ENCODE data around the gene VEZF1.

VEZF1 gene

GRCh38 chr17:58005031-58005727 is 17.1 kb upstream of the VEZF1 start:
- no peak for DNase-seq (ENCODE audit: low spot score)
- TF ChIP-seq, protein P1, sequence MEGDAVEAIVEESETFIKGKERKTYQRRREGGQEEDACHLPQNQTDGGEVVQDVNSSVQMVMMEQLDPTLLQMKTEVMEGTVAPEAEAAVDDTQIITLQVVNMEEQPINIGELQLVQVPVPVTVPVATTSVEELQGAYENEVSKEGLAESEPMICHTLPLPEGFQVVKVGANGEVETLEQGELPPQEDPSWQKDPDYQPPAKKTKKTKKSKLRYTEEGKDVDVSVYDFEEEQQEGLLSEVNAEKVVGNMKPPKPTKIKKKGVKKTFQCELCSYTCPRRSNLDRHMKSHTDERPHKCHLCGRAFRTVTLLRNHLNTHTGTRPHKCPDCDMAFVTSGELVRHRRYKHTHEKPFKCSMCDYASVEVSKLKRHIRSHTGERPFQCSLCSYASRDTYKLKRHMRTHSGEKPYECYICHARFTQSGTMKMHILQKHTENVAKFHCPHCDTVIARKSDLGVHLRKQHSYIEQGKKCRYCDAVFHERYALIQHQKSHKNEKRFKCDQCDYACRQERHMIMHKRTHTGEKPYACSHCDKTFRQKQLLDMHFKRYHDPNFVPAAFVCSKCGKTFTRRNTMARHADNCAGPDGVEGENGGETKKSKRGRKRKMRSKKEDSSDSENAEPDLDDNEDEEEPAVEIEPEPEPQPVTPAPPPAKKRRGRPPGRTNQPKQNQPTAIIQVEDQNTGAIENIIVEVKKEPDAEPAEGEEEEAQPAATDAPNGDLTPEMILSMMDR (IDR thresholded peaks at IDR 0.05; ENCODE audit: extremely low read depth, insufficient read depth, missing control alignments) = no peak
- in situ Hi-C loops (cut with MboI; ENCODE audit: low pct_unique_long_range_greater_than_20kb, low sequenced_read_pairs, unreplicated experiment) = loop anchor here (10.0 kb wide), 1 partner anchor 150 kb away; the partner anchor contains the start of gene MRPS23

- TF ChIP-seq, protein P1 (IDR thresholded peaks at IDR 0.05; ENCODE audit: extremely low read depth, insufficient read depth, missing control alignments) = no peak
- DNase-seq (ENCODE audit: low spot score) = no peak
- in situ Hi-C loops (cut with MboI; ENCODE audit: low pct_unique_long_range_greater_than_20kb, low sequenced_read_pairs, unreplicated experiment) = loop anchor here (10.0 kb wide), 1 partner anchor 149 kb away; the partner anchor contains the start of gene MRPS23
These were observed 16.0 kb upstream of the VEZF1 start for GRCh38 chr17:58004060-58004459.

GRCh38 chr17:58002973-58003372 is 14.9 kb upstream of the VEZF1 start:
- TF ChIP-seq, protein P1 (IDR thresholded peaks at IDR 0.05; ENCODE audit: extremely low read depth, insufficient read depth, missing control alignments) = no peak
- in situ Hi-C loops (cut with MboI; ENCODE audit: low pct_unique_long_range_greater_than_20kb, low sequenced_read_pairs, unreplicated experiment) = loop anchor here (10.0 kb wide), 1 partner anchor 148 kb away; the partner anchor contains the start of gene MRPS23

DNA sequence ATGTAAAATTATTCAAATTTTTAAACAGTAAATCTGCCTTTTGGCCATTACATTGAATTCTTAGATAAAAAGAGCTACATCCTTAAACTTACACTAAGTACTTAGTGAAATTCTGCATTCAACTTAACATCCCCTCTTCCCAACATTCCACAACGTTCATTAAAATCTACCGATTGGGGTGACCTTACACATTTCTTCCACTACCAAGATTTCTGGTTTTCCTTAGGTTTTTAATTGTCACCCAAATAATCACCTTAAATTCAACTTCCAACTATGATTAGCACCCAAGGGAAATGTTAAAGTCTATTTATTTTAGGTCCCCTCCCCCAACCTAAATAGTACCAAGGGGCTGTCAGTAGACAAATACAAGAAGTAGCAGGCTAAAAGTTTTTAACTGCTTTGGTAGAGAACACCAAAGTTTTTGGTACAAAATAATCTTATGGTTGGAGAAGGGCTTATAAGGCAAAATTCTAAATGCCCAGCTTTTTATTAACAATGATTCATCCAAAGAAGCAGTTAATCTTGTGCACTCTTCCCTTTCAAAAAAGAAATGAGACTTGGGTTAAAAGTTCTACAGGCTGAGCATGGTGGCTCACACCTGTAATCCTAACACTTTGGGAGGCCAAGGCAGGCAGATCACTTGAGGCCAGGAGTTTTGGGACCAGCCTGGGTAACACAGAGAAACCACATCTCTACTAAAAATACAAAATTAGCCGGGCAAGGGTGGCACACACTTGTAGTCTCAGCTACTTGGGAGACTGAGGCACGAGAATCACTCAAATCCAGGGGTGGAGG is 14.3 kb upstream of the VEZF1 start:
- in situ Hi-C loops (cut with MboI; ENCODE audit: low pct_unique_long_range_greater_than_20kb, low sequenced_read_pairs, unreplicated experiment) = loop anchor here (10.0 kb wide), 1 partner anchor 148 kb away; the partner anchor contains the start of gene MRPS23
- DNase-seq (ENCODE audit: low spot score) = no peak
- TF ChIP-seq, protein P1 (IDR thresholded peaks at IDR 0.05; ENCODE audit: extremely low read depth, insufficient read depth, missing control alignments) = no peak

More at GRCh38 chr17:58002973-58003372, 14.9 kb upstream of the VEZF1 start:
- no peak for DNase-seq (ENCODE audit: low spot score)

DNA sequence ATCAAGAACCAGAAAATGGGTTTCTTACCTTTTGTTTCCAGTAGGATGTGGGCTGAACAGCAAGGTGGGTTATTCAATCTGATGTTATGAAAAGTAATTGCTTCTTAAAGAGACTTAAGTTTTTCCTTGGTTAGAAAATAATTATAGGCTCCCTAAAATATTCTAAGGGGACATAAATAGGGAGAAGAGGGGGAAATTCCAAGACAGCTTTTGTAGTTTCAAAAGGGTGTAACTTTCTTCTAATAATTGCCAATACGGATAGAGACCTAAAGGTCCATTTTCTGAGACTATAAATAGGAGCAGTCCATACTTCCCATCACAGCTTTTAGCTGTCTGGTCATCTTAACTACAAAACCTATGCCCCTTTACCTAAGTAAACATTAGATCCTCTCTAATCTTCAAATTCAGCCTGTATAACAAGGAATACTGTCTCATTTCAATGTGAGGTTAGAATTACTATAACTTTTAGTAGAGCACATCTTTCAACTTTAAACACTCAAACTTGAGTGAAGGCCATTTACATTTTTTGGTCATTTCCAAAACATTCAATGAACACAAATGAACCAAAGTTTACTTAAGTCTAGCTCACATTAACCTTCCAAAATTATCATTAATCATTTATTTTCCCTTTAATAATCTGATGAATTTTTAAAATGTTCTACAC is 13.5 kb upstream of the VEZF1 start:
- in situ Hi-C loops (cut with MboI; ENCODE audit: low pct_unique_long_range_greater_than_20kb, low sequenced_read_pairs, unreplicated experiment) = loop anchor here (10.0 kb wide), 1 partner anchor 147 kb away; the partner anchor contains the start of gene MRPS23
- TF ChIP-seq, protein P1 (IDR thresholded peaks at IDR 0.05; ENCODE audit: extremely low read depth, insufficient read depth, missing control alignments) = no peak
- no peak for DNase-seq (ENCODE audit: low spot score)

GRCh38 chr17:57999496-58000017 is 11.5 kb upstream of the VEZF1 start:
- DNase-seq (ENCODE audit: low spot score) = peak; percentile 45
- TF ChIP-seq, protein P1 (IDR thresholded peaks at IDR 0.05; ENCODE audit: extremely low read depth, insufficient read depth, missing control alignments) = peak; percentile 79
- in situ Hi-C loops (cut with MboI; ENCODE audit: low pct_unique_long_range_greater_than_20kb, low sequenced_read_pairs, unreplicated experiment) = loop anchor here (10.0 kb wide), 2 partner anchors 105 to 145 kb away; partner anchors contain the start of gene MRPS23
